Esophagus squamous epithelium (tissue), 5 donors: ENCODE measurements around the gene MED16. TPM values are rescaled to one million over a fixed set of nuclear protein-coding genes. Genes with fewer than 3 reads are reported as not detected.
A peak's percentile ranks its signal among the peaks of the same experiment; 100 is the strongest.

ENCODE experiments used
- DNase-seq: peaks from one replicate; lab custom pipeline; 2025; lab: John Stamatoyannopoulos, UW
- H3K27ac ChIP-seq, 4 donors: fragments of 200-600 bp; sonication (generic); one replicate each; pipeline ENCODE4 v1.5.1; 2016 to 2019; ENCODE audit warnings: mild to moderate bottlenecking in 1 of 4
- H3K27me3 ChIP-seq, 4 donors: fragments of 200-600 bp; sonication (generic); 1 replicate in 3 of 4; 2 replicates in 1 of 4; pipeline versions ENCODE4 v1.5.1 to v1.6.0; 2017 to 2021; ENCODE audit warnings: antibody characterized with exemption in 1 of 4
- H3K36me3 ChIP-seq, 3 donors: fragments of 200-600 bp; sonication (generic); one replicate each; pipeline ENCODE4 v1.5.1; 2016 to 2019
- H3K4me1 ChIP-seq, 3 donors: fragments of 200-600 bp; sonication (generic); one replicate each; pipeline ENCODE4 v1.5.1; 2017 to 2019
- H3K4me3 ChIP-seq, 4 donors: fragments of 200-600 bp; sonication (generic); 1 replicate in 3 of 4; 2 replicates in 1 of 4; pipeline ENCODE4 v1.5.1; 2016 to 2019; ENCODE audit warnings: mild to moderate bottlenecking in 2 of 4, moderate library complexity in 1 of 4
- H3K9me3 ChIP-seq, 3 donors: fragments of 200-600 bp; sonication (generic); one replicate each; pipeline ENCODE4 v1.5.1; 2016 to 2019
- POLR2A ChIP-seq, 4 donors: fragments of 450-650 bp; IDR thresholded peaks; one replicate each; pipeline ENCODE4 v1.6.1; 2017; ENCODE audit warnings: antibody characterized with exemption in 4 of 4, mild to moderate bottlenecking in 4 of 4, moderate library complexity in 3 of 4
- WGBS, 2 donors: methylation state at CpG; one replicate each; pipeline ENCODE4 v1.1.5; 2018; 5-methylcytosine and 5-hydroxymethylcytosine counted together
- intact Hi-C: fragments of 100-400 bp; cut with DNase I; formaldehyde crosslinking; loops from one replicate; pipeline ENCODE4 v1.15.0; 2022
- total RNA-seq, 4 donors: library from RNA; depleted of rRNA; stranded (reverse); fragments of >200 nt; gene quantifications; one replicate each; pipeline ENCODE4 v1.1.0, GENCODE V29; 2016
- TF ChIP-seq, protein P1 (sequence below), 6 experiments: fragments of 450-650 bp in 4 of 6; fragments of 200-600 bp in 2 of 6; sonication (generic) in 2 of 6; IDR thresholded peaks; one replicate each; pipeline ENCODE4 v1.5.1; 2016 to 2019; ENCODE audit warnings: antibody characterized with exemption in 6 of 6, mild to moderate bottlenecking in 4 of 6, moderate library complexity in 4 of 6
- donor health status: DM: yes; HTN: yes; CAD: no.

The MED16 gene
- total RNA-seq, 4 donors from 2014 or later, result 23.7 to 64.9 (median 32.5) TPM

DNA sequence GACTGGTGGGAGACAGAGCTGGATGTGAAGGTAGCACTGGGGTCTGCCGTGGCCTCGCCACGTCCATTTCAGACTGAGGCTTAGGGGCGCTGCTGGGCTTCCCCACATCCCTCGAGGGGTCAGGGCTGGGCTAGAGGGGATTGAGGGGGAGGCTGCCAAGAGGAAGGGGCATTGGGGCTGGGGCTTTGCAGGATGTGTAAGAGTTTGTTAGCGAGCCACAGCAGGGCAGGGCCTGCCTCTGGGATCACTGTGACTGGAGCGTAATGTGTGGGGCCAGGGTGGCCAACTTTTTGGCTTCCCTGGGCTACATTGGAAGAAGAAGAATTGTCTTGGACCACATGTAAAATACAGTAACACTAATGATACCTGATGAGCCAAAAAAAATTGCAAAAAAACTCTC, 46.9 kb upstream of the MED16 start:
- Histone ChIP-seq H3K4me3 (no peak overlapping the region), H3K27me3 (no peaks in the 10 kb centered on the region), H3K9me3 (no peaks in the 10 kb centered on the region), H3K27ac (peak overlapping the region in 2 of 4 donors; percentile 77 to 88), H3K36me3 (peaks cover 0 to 15% (median 0%) of the 10 kb centered on the region in 3 donors), H3K4me1 (peaks cover 16 to 57% (median 21%) of the 10 kb centered on the region in 3 donors)
- DNase-seq, result no peak
- no peak for TF ChIP-seq POLR2A (IDR thresholded peaks at IDR 0.05)
- TF ChIP-seq, protein P1, sequence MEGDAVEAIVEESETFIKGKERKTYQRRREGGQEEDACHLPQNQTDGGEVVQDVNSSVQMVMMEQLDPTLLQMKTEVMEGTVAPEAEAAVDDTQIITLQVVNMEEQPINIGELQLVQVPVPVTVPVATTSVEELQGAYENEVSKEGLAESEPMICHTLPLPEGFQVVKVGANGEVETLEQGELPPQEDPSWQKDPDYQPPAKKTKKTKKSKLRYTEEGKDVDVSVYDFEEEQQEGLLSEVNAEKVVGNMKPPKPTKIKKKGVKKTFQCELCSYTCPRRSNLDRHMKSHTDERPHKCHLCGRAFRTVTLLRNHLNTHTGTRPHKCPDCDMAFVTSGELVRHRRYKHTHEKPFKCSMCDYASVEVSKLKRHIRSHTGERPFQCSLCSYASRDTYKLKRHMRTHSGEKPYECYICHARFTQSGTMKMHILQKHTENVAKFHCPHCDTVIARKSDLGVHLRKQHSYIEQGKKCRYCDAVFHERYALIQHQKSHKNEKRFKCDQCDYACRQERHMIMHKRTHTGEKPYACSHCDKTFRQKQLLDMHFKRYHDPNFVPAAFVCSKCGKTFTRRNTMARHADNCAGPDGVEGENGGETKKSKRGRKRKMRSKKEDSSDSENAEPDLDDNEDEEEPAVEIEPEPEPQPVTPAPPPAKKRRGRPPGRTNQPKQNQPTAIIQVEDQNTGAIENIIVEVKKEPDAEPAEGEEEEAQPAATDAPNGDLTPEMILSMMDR (IDR thresholded peaks at IDR 0.05), result no peak
- 95 to 100% methylated on average over 2 to 3 of the region's 7 CpGs for WGBS, 2 donors
- intact Hi-C loops, result no loop called here

DNA sequence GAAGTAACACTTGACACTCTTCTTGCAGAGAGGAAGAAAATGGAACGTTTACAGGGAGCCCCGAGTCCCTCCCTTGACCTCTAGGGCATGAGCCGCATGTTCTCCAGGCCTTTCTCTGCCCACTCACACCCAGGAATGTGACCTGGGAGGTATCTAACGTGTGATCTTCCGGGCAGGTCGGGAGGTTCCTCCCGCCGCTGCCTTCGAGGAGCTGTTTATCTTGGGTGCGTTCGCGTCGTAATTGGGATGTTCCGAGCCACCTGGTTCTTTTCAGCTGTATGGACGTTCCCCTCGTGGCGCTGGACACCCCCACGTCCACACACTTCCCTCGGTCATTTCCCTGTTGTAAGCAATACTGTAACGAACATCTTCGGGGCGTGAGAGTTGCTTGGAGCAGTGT, 46.5 kb upstream of the MED16 start:
- H3K27me3 ChIP-seq, result no peaks in the 10 kb centered on the region
- DNase-seq, result no peak
- TF ChIP-seq, protein P1 (IDR thresholded peaks at IDR 0.05), result no peak
- TF ChIP-seq POLR2A (IDR thresholded peaks at IDR 0.05), result no peak
- H3K4me1 ChIP-seq, result peaks cover 21 to 57% (median 26%) of the 10 kb centered on the region in 3 donors
- no peak overlapping the region for H3K4me3 ChIP-seq
- intact Hi-C loops, result no loop called here
- no peaks in the 10 kb centered on the region for H3K9me3 ChIP-seq
- peaks cover 0 to 15% (median 0%) of the 10 kb centered on the region in 3 donors for H3K36me3 ChIP-seq
- WGBS, 2 donors, result 95% methylated on average over 12 to 19 of the region's 22 CpGs
- no peak overlapping the region for H3K27ac ChIP-seq

DNA sequence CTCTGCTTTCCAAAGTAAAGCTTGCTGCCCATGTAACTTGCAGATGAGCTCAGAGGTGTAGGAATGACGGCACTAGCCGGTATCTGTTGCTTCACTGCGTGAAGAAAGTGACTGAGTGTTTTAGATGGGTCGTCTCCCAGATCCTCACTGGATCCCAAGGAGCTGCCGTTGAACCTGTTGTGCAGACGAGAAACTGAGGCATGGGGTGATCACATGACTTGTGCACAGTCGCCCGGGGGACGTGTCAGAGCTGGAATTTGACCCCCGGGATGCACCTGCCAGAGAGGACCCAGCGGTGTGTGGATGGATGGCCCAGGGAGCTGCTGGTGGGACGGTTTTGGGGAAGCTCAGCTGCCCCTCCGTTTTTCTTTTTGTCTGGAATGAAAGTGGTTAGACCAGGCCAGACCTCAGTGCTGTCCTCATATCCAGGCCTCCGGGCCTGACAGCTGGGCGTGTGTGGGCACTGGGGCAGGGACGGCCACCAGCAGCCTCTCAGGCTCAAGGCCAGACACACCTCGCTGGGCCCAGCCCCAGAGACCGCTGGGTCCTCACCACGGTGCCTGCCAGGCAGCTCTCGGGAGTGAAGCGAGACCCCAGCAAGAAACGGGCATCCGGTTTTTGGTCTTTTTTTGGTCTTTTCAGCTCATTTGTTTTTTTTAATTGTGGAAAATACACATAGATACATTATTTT, 45.4 kb upstream of the MED16 start:
- H3K4me1 ChIP-seq, result peaks cover 32 to 61% (median 36%) of the 10 kb centered on the region in 3 donors
- 87 to 90% methylated on average over 16 to 21 of the region's 23 CpGs for WGBS, 2 donors
- H3K9me3 ChIP-seq, result no peaks in the 10 kb centered on the region
- H3K27me3 ChIP-seq, result no peaks in the 10 kb centered on the region
- no peak overlapping the region for H3K4me3 ChIP-seq
- TF ChIP-seq, protein P1 (IDR thresholded peaks at IDR 0.05), result no peak
- TF ChIP-seq POLR2A (IDR thresholded peaks at IDR 0.05), result no peak
- intact Hi-C loops, result no loop called here
- no peak overlapping the region for H3K27ac ChIP-seq
- DNase-seq, result no peak
- H3K36me3 ChIP-seq, result peaks cover 0 to 12% (median 0%) of the 10 kb centered on the region in 3 donors

DNA sequence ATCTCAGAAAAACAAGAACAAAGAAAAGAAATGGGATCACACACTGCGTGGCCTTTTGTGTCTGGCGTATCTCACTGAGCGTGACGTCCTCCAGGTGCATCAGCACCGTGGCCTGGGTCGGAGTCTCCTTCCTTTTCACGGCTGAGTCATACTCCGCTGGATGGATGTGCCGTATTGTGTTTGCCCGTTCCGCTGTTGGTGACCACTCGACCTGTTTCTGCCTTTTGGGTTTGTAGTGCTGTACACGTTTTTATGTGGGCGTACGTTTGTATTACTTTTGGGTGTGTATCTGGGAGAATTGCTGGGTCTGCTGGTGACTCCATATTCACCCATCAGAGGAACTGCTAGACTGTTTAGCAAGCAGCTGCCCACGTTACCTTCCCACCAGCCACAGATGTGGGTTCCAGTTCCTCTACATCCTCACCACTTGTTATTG, 44.3 kb upstream of the MED16 start:
- H3K9me3 ChIP-seq, result no peaks in the 10 kb centered on the region
- no peaks in the 10 kb centered on the region for H3K27me3 ChIP-seq
- TF ChIP-seq, protein P1 (IDR thresholded peaks at IDR 0.05), result no peak
- H3K36me3 ChIP-seq, result peaks cover 0 to 6% (median 0%) of the 10 kb centered on the region in 3 donors
- intact Hi-C loops, result no loop called here
- H3K4me1 ChIP-seq, result peaks cover 43 to 68% (median 47%) of the 10 kb centered on the region in 3 donors
- 72 to 80% methylated on average over 16 of the region's 16 CpGs for WGBS, 2 donors
- H3K4me3 ChIP-seq, result no peak overlapping the region
- no peak for DNase-seq
- H3K27ac ChIP-seq, result no peak overlapping the region

DNA sequence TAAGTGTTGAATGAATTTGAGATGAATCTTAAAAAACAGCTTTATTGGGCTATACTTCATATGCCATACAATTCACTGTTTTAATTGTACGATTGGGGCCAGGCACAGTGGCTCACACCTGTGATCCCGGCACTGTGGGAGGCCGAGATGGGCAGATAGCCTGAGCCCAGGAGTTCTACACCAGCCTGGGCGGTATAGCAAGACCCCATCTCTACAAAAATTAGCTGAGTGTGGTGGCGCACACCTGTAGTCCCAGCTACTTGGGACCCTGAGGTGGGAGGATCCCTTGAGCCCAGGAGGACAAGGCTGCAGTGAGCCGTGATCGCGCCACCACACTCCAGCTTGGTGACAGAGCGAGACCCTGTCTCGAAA, 43.2 kb upstream of the MED16 start:
- Histone ChIP-seq H3K4me1 (peaks cover 38 to 60% (median 40%) of the 10 kb centered on the region in 3 donors), H3K27ac (no peak overlapping the region), H3K27me3 (no peaks in the 10 kb centered on the region), H3K36me3 (peaks cover 0 to 6% (median 0%) of the 10 kb centered on the region in 3 donors), H3K9me3 (no peaks in the 10 kb centered on the region), H3K4me3 (no peak overlapping the region)
- DNase-seq, result no peak
- intact Hi-C loops, result no loop called here
- 93 to 95% methylated on average over 4 to 7 of the region's 10 CpGs for WGBS, 2 donors
- TF ChIP-seq POLR2A (IDR thresholded peaks at IDR 0.05), result no peak
- TF ChIP-seq, protein P1 (IDR thresholded peaks at IDR 0.05), result no peak
